A549 treated with GW870086 at 1 μM for 4 hours (cell line): Measurements from ENCODE around the gene TBC1D17. TPM values are rescaled to one million over a fixed set of nuclear protein-coding genes. Genes with fewer than 3 reads are reported as not detected.

Experiments
- total RNA-seq: library from RNA; stranded (reverse); fragments of 200-300 nt; extraction: Qiagen RNA extraction; gene quantifications from 5 replicates; pipeline ENCODE4 v1.2.3, GENCODE V29; 2022; ENCODE audit warnings: low read depth

The TBC1D17 gene
- 18.5 to 21.8 TPM (median 20.4 TPM) in 5 replicates for total RNA-seq

DNA sequence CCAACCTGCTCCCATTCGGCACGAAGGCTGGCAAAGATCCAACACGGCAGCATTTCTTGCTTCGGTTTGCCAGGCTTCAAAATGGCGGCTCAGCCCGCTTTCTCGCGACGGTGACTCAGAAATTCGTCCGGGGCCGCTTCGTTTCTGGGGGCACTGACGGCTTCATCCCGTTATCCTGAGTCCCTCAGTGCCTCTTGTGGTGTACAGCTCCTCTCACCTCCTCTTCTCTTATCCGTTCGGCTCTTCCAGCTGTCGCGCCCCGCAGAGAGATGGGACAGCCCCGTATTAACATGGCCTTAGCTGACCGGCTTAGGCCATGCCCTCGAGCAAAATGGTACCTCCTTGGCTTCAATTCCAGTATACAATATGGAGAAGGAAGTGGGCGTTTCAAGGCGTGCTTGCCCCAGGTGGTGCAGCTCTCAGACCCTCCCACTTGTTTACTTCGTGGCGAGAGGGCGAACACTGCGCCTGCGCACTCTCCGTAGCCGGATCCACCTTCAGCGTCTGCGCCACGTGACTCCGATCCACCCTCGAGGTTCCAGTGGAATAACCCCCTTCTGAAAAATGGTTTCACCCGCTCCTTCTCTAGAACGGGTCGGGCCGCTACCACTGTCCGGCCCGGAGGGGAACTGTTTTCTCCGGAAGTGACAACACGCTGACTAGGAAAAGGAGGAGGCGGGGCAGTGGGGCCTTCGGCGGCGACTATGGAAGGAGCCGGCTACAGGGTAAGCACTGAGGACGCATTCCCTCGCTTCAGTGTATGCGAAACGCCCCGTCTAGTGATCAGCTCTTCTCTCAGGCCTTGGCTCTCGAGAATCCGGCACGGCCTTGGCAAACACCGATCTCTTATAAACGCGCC, at the start of gene TBC1D17, which contains the start of gene AKT1S1:
Gene TBC1D17 (plus strand): TSS at position 683 of the 859 bp plus-strand sequence. CDS start 22 bp downstream, at position 705.
Gene AKT1S1 (minus strand): TSS at position 336 of the 859 bp plus-strand sequence. CDS start 4,060 bp downstream, outside the sequence.

GRCh38 chr19:49850487-49851342, 26.8 kb upstream of the TBC1D17 start, which contains the start of gene PTOV1:
PTOV1 (plus strand) TSS chr19:49851159.

GRCh38 chr19:49866933-49867782, 10.3 kb upstream of the TBC1D17 start, which contains the start of gene PNKP:
PNKP (minus strand) TSS chr19:49867576; CDS start chr19:49867204, 372 bp downstream.

DNA sequence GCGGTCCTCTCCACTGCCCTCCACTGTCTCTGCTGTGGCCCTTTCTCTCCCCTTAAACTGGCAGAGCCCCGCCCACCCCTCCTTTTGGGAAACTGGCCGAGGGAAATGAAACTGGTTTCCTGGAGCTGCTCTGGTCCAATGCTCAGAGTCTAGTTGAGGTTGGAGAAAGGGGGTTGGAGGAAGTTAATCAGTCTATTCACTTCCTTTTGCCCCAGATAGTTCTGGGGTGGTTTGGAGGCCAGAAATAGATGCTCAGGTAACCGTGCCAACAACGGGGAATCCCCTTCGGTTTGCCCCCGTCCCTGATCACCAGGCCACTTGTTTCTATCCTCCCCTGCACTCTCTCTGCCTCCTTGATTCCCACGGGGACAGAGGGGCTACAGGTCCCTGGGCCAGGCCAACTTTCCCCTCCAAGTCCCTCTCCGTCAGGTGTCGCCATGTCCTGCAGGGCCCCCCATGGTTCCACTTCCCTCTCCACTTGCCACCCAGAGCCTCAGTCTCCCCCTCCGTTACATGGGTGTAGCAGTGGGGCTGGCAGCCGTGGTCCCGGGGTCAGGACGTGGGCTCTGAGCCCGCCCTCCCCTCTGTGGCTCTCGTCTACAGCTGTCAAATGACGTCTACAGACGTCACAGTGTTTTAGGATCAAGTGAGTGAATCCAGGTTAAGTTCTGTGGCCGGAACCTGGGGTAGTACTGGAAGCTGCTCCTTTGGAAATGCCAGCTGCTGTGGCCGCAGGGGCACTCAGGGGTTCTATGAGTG, 19.5 kb downstream of the TBC1D17 start, which contains the start of gene IL4I1:
Gene IL4I1 (minus strand): TSS at position 25 of the 759 bp plus-strand sequence. CDS start 727 bp downstream, outside the sequence.

DNA sequence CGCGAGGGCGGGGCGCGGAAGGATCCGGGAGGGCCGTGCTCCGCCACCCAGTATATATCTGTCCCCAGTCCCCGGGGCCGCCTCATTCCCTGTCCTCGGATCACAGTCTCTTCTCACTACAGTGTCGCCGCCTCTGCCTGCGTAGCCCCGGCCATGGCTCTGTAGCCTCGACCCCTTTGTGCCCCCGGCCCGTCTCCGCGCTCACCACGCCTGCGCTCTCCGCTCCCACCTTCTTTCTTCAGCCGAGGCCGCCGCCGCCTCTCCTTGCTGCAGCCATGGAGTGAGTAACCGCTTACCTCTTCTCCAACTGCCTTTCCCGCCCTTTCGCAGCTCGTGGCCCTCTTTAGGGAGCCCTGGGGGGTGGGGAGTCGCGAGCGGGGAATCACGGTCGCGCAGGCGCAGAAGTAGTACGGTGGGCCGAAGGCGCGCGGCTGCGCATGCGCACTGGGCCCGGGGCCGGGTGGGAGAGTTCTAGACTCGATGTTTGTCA, 51.7 kb downstream of the TBC1D17 start, which contains the start of the genes ATF5 and NUP62:
Gene ATF5 (plus strand): TSS at position 85 of the 490 bp plus-strand sequence. CDS start 1,646 bp downstream, outside the sequence.
Gene NUP62 (minus strand): TSS at position 384 of the 490 bp plus-strand sequence. CDS start 19,697 bp downstream, outside the sequence.

Other genes starting within 250 kb of the TBC1D17 start
- gene RRAS, start 237.6 kb upstream of the TBC1D17 start, total RNA-seq, result 112 to 160 TPM (median 157 TPM) in 5 replicates
- 47.8 to 68.4 TPM (median 63.0 TPM) in 5 replicates for gene SCAF1, start 235.5 kb upstream of the TBC1D17 start, total RNA-seq
- 85.2 to 107 TPM (median 102 TPM) in 5 replicates for gene IRF3, start 211.8 kb upstream of the TBC1D17 start, total RNA-seq
- 55.5 to 73.8 TPM (median 71.1 TPM) in 5 replicates for gene BCL2L12, start 211.8 kb upstream of the TBC1D17 start, total RNA-seq
- gene PRMT1, start 200.4 kb upstream of the TBC1D17 start, total RNA-seq, result 397 to 431 TPM (median 408 TPM) in 5 replicates
- gene ADM5, start 188.1 kb upstream of the TBC1D17 start, total RNA-seq, result 3.7 to 6.1 TPM (median 5.6 TPM) in 5 replicates
- 10.9 to 14.2 TPM (median 13.2 TPM) in 5 replicates for gene CPT1C, start 186.6 kb upstream of the TBC1D17 start, total RNA-seq
- gene TSKS, start 114.4 kb upstream of the TBC1D17 start, total RNA-seq, result not detected in 5 replicates
- 43.4 to 57.5 TPM (median 54.4 TPM) in 5 replicates for gene AP2A1, start 110.7 kb upstream of the TBC1D17 start, total RNA-seq
- gene FUZ, start 64.4 kb upstream of the TBC1D17 start, total RNA-seq, result 11.6 to 16.0 TPM (median 15.7 TPM) in 5 replicates
- 47.0 to 71.0 TPM (median 64.1 TPM) in 5 replicates for gene MED25, start 59.4 kb upstream of the TBC1D17 start, total RNA-seq
- 116 to 154 TPM (median 143 TPM) in 5 replicates for gene PTOV1, start 26.5 kb upstream of the TBC1D17 start, total RNA-seq
- gene PNKP, start 10.1 kb upstream of the TBC1D17 start, total RNA-seq, result 42.7 to 54.0 TPM (median 49.8 TPM) in 5 replicates
- 69.2 to 117 TPM (median 106 TPM) in 5 replicates for gene AKT1S1, start 347 bp upstream of the TBC1D17 start, total RNA-seq
- 0.51 to 1.4 TPM (median 0.71 TPM) in 5 replicates for gene IL4I1, start 19.2 kb downstream of the TBC1D17 start, total RNA-seq
- 46.1 to 54.7 TPM (median 49.5 TPM) in 5 replicates for gene ATF5, start 51.5 kb downstream of the TBC1D17 start, total RNA-seq
- gene NUP62, start 51.8 kb downstream of the TBC1D17 start, total RNA-seq, result 68.6 to 89.8 TPM (median 87.0 TPM) in 5 replicates
- 0.07 to 0.10 TPM in 2 of 5 replicates, not detected in the others for gene SIGLEC11, start 83.5 kb downstream of the TBC1D17 start, total RNA-seq
- 37.5 to 39.6 TPM (median 38.8 TPM) in 5 replicates for gene VRK3, start 147.7 kb downstream of the TBC1D17 start, total RNA-seq
- gene ZNF473, start 148.3 kb downstream of the TBC1D17 start, total RNA-seq, result 7.0 to 10.1 TPM (median 9.7 TPM) in 5 replicates